GM18508 (cell line): ENCODE measurements around the gene UNC119B.

ENCODE experiments used
- ATAC-seq: cut with Tn5 transposase; IDR thresholded peaks from one replicate; pipeline ENCODE4 v1.9.1; 2021; ENCODE audit warnings: moderate number of reproducible peaks; ENCODE audit not compliant: insufficient read depth, unreplicated experiment

Gene UNC119B

GRCh38 chr12:120737557-120738251, 27.4 kb downstream of the UNC119B start:
- no peak for ATAC-seq

GRCh38 chr12:120738252-120739030, 28.2 kb downstream of the UNC119B start:
- ATAC-seq, result no peak

GRCh38 chr12:120739031-120739762, 28.9 kb downstream of the UNC119B start:
- ATAC-seq, result no peak

- no peak for ATAC-seq
Observed at GRCh38 chr12:120739821-120740613, 29.8 kb downstream of the UNC119B start.

- no peak for ATAC-seq
Observed at GRCh38 chr12:120740871-120741270, 30.6 kb downstream of the UNC119B start.

- no peak for ATAC-seq
Observed at GRCh38 chr12:120741476-120742421, 31.5 kb downstream of the UNC119B start.

GRCh38 chr12:120744922-120745493, 34.8 kb downstream of the UNC119B start:
- ATAC-seq, result no peak

GRCh38 chr12:120748242-120748641, 38.0 kb downstream of the UNC119B start:
- ATAC-seq, result no peak

GRCh38 chr12:120749256-120749655, 39.0 kb downstream of the UNC119B start:
- ATAC-seq, result no peak

GRCh38 chr12:120750806-120751205, 40.5 kb downstream of the UNC119B start:
- ATAC-seq, result no peak

GRCh38 chr12:120751389-120751788, 41.1 kb downstream of the UNC119B start:
- ATAC-seq, result no peak

GRCh38 chr12:120754792-120755191, 44.5 kb downstream of the UNC119B start:
- ATAC-seq, result no peak

GRCh38 chr12:120755269-120755668, 45.0 kb downstream of the UNC119B start:
- ATAC-seq, result no peak

GRCh38 chr12:120757226-120757742, 47.0 kb downstream of the UNC119B start:
- ATAC-seq, result no peak

GRCh38 chr12:120757949-120758348, 47.7 kb downstream of the UNC119B start:
- no peak for ATAC-seq

GRCh38 chr12:120758798-120759590, 48.7 kb downstream of the UNC119B start:
- no peak for ATAC-seq

GRCh38 chr12:120759591-120760348, 49.5 kb downstream of the UNC119B start:
- ATAC-seq, result no peak
